AG04449 (cell line): Measurements from ENCODE around the gene CCDC92.

Experiments used
- CTCF ChIA-PET: fragments of 350-600 bp; formaldehyde crosslinking; extraction: SDS; loops from one replicate; lab custom pipeline; 2021; ENCODE audit warnings: antibody characterized with exemption; lab: Yijun Ruan, JAX
- POLR2A ChIA-PET: fragments of 400-600, 350-600 bp; formaldehyde crosslinking; extraction: SDS; loops from one replicate; lab custom pipeline; 2020; ENCODE audit warnings: antibody characterized with exemption, inconsistent platforms; lab: Yijun Ruan, JAX
- DNase-seq: peaks from one replicate; pipeline ENCODE4 v3.0.0-alpha.2; 2010; ENCODE audit warnings: low read depth, low spot score
- H3K4me3 ChIP-seq: 2 replicates; pipeline ENCODE4 v1.5.1; 2011; ENCODE audit warnings: low read depth, mild to moderate bottlenecking, control low read depth, low read length
- CTCF ChIP-seq: IDR thresholded peaks from one replicate; pipeline ENCODE4 v1.5.1; 2011; ENCODE audit warnings: mild to moderate bottlenecking, moderate library complexity, low read length, control low read depth, inconsistent platforms; ENCODE audit not compliant: insufficient read depth; ENCODE audit errors: missing control alignments

Gene CCDC92

GRCh38 chr12:123960856-123961255 is 11.8 kb downstream of the CCDC92 start:
- no peak for DNase-seq
- TF ChIP-seq CTCF: no peak
- CTCF ChIA-PET: interaction anchor here (1.5 kb wide), 1 partner anchor 34 kb away, joined by 3 read pairs; no protein-coding TSS in a partner anchor
- H3K4me3 ChIP-seq: no peak overlapping the region
- POLR2A ChIA-PET: no interaction called here

GRCh38 chr12:123960029-123960735 is 12.4 kb downstream of the CCDC92 start:
- POLR2A ChIA-PET: no interaction called here
- CTCF ChIA-PET: interaction anchor here (1.5 kb wide), 1 partner anchor 33 kb away, joined by 3 read pairs; no protein-coding TSS in a partner anchor

GRCh38 chr12:123958876-123959275 is 13.8 kb downstream of the CCDC92 start:
- ChIA-PET CTCF (interaction anchor here (1.1 kb wide), 1 partner anchor 11 kb away, joined by 3 read pairs; no protein-coding TSS in a partner anchor), POLR2A (no interaction called here)
- DNase-seq: no peak
- no peak for TF ChIP-seq CTCF
- H3K4me3 ChIP-seq: no peak overlapping the region

More at GRCh38 chr12:123960029-123960735, 12.4 kb downstream of the CCDC92 start:
- DNase-seq: no peak
- H3K4me3 ChIP-seq: no peak overlapping the region
- TF ChIP-seq CTCF: no peak

DNA sequence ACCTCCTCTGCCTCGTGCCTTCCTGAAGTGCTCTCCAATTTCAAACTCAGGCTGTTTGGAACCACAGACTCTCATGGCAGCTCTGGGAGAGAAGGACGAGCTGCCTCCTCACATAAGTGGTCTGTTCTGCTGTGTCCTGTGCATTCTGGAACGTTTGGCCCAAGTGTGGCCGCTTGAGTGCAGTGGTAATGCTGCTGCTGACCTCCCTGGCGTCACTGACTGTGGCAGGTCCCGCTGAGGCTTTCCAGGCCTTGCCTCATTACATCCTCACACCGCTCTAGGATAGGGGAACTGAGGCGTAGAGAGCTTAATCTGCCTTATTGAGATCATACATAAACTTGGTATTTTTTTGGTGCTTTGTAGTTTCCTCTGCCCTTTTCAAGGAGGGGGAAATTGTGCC is 14.2 kb downstream of the CCDC92 start:
- ChIA-PET POLR2A (no interaction called here), CTCF (interaction anchor here (1.1 kb wide), 2 partner anchors 10 kb away, joined by 3 read pairs; no protein-coding TSS in a partner anchor)
- TF ChIP-seq CTCF: no peak

GRCh38 chr12:123957196-123957595 is 15.4 kb downstream of the CCDC92 start:
- CTCF ChIA-PET: interaction anchor here (1.1 kb wide), 1 partner anchor 11 kb away, joined by 3 read pairs; no protein-coding TSS in a partner anchor
- DNase-seq: no peak
- POLR2A ChIA-PET: no interaction called here
- H3K4me3 ChIP-seq: no peak overlapping the region
- no peak for TF ChIP-seq CTCF

More for the DNA sequence above, 14.2 kb downstream of the CCDC92 start:
- H3K4me3 ChIP-seq: no peak overlapping the region
- DNase-seq: no peak

- no peak overlapping the region for H3K4me3 ChIP-seq
- DNase-seq: no peak
- TF ChIP-seq CTCF: no peak
- CTCF ChIA-PET: interaction anchor here (1.0 kb wide), 1 partner anchor 9 kb away, joined by 3 read pairs; no protein-coding TSS in a partner anchor
- POLR2A ChIA-PET: no interaction called here
Measured at GRCh38 chr12:123956249-123956648, 16.4 kb downstream of the CCDC92 start.
